WERI-Rb-1 (cell line): ENCODE measurements around the gene FRMPD2.

ENCODE experiments used
- DNase-seq: peaks from one replicate; pipeline ENCODE4 v3.0.0-alpha.2; 2020
- H3K27ac ChIP-seq: fragments of 250-450 bp; sonication (Bioruptor Pico); 2 replicates; pipeline ENCODE4 v1.5.1; 2020; ENCODE audit warnings: mild to moderate bottlenecking, moderate library complexity
- H3K27me3 ChIP-seq: fragments of 250-450 bp; sonication (Bioruptor Pico); 2 replicates; pipeline ENCODE4 v1.5.1; 2021; ENCODE audit warnings: mild to moderate bottlenecking, low read depth, moderate library complexity; ENCODE audit not compliant: insufficient read depth, severe bottlenecking
- H3K36me3 ChIP-seq: fragments of 250-450 bp; sonication (Bioruptor Pico); 2 replicates; pipeline ENCODE4 v1.5.1; 2020; ENCODE audit warnings: mild to moderate bottlenecking, moderate library complexity
- H3K4me3 ChIP-seq: 2 replicates; pipeline ENCODE4 v1.5.1; 2011; ENCODE audit warnings: low read depth, mild to moderate bottlenecking, control low read depth, low read length
- H3K9me3 ChIP-seq: fragments of 250-450 bp; sonication (Bioruptor Pico); 2 replicates; pipeline ENCODE4 v1.5.1; 2021; ENCODE audit warnings: mild to moderate bottlenecking, moderate library complexity; ENCODE audit not compliant: severe bottlenecking
- TF ChIP-seq, protein P1 (sequence below): IDR thresholded peaks from 2 replicates; pipeline ENCODE4 v1.5.1; 2011; ENCODE audit warnings: low read depth, mild to moderate bottlenecking, control low read depth, inconsistent platforms, low read length

The FRMPD2 gene

DNA sequence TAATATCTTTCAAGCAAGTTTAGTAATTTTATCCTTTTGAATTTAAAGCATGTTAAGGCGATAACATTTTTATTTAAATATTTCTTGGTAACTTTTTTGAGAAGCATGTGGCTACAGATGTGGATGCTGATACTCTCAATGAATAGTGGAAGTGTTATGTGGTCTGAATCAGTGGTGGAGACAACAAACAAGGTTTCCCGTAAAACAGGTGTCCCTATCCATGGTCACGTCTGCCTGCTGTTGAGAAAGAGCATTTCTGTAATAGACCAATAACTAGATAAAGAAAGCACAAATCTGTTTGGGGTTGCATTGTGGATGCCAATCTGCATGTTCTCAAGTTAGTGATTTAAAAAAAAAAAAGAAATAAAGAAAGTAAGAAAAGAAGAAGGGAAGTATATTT lies 18.1 kb upstream of the FRMPD2 start:
- H3K9me3 ChIP-seq, result no peaks in the 10 kb centered on the region
- no peak overlapping the region for H3K4me3 ChIP-seq
- no peaks in the 10 kb centered on the region for H3K36me3 ChIP-seq
- DNase-seq, result no peak
- TF ChIP-seq, protein P1, sequence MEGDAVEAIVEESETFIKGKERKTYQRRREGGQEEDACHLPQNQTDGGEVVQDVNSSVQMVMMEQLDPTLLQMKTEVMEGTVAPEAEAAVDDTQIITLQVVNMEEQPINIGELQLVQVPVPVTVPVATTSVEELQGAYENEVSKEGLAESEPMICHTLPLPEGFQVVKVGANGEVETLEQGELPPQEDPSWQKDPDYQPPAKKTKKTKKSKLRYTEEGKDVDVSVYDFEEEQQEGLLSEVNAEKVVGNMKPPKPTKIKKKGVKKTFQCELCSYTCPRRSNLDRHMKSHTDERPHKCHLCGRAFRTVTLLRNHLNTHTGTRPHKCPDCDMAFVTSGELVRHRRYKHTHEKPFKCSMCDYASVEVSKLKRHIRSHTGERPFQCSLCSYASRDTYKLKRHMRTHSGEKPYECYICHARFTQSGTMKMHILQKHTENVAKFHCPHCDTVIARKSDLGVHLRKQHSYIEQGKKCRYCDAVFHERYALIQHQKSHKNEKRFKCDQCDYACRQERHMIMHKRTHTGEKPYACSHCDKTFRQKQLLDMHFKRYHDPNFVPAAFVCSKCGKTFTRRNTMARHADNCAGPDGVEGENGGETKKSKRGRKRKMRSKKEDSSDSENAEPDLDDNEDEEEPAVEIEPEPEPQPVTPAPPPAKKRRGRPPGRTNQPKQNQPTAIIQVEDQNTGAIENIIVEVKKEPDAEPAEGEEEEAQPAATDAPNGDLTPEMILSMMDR, result no peak
- H3K27me3 ChIP-seq, result no peaks in the 10 kb centered on the region
- H3K27ac ChIP-seq, result no peak overlapping the region

DNA sequence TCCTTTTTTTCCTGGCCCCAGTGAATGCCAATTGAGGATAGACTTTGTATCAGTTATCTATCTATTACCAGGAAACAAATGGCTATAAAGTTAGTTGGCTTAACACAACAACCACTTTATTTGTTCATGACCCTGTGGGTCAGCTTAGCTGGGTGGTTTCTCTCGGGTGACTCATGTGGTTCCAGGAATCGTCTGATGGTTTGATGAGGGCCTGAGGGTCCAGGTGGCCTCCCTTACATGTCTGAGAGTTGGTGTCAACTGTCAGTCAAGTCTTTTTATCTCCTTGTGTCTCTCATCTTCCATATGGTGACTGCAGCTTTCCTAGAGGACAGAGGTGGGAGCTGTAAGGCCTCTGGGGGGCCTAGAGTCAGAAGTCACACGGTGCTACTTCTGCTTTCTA lies 16.7 kb upstream of the FRMPD2 start:
- no peak overlapping the region for H3K27ac ChIP-seq
- DNase-seq, result no peak
- TF ChIP-seq, protein P1, result no peak

DNA sequence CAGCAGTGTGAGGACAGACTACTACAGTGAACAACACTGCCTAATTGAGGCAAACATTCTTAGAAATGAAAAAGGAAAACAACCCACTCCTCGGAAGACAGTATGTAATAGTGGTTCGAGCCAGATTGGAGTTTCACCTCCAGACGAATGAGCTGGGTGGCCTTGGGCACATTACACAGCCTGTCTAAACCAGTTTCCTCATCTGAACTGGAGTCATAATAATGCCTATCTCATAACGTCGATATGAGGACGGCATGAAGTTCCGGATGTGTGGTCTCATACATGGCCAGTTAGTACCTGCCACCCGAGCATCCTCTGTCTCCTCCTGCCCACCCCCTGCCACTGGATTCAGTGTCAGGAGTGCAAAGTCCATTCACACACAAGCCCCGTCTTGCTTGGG lies 15.8 kb upstream of the FRMPD2 start:
- TF ChIP-seq, protein P1, result no peak

More for the DNA sequence above, 16.7 kb upstream of the FRMPD2 start:
- Histone ChIP-seq H3K27me3 (no peaks in the 10 kb centered on the region), H3K9me3 (no peaks in the 10 kb centered on the region), H3K4me3 (no peak overlapping the region), H3K36me3 (no peaks in the 10 kb centered on the region)

DNA sequence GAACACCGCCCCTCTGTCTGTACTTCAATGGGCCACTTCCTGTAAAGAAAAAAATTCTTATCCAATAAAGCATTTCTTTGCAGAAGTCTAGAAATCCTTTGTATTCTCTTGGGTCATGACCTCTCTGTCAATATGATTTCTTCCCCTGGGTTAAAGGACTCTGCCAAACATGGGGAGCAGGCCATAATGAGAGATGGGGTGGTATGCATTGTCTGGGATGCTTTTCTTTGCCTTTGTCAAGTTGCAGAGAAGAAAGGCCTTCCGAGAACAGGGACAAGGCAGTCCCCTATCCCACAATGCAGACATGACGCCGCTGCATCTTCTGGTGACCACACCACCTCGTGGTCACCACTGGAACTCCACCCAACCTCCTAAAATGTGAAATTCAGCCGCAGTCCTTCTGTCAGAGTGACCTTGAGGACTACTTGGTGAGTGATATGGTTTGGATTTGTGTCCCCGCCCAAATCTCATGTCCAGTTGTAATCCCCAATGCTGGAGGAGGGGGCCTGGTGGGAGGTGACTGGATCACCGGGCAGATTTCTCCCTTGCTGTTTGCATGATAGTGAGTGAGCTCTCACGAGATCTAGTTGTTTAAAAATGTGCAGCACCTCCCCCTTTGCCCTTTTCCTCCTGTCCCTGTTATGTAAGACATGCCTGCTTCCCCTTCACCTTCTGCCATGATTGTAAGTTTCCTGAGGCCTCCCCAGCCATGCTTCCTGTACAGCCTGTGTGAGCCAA lies 15.2 kb upstream of the FRMPD2 start:
- H3K36me3 ChIP-seq, result no peaks in the 10 kb centered on the region
- peak; percentile 84 for DNase-seq
- no peak overlapping the region for H3K4me3 ChIP-seq
- TF ChIP-seq, protein P1, result peak; percentile 86
- H3K27ac ChIP-seq, result peak overlapping the region; percentile 93
- H3K9me3 ChIP-seq, result no peaks in the 10 kb centered on the region
- no peaks in the 10 kb centered on the region for H3K27me3 ChIP-seq

More for the DNA sequence above, 15.8 kb upstream of the FRMPD2 start:
- Histone ChIP-seq H3K9me3 (no peaks in the 10 kb centered on the region), H3K27me3 (no peaks in the 10 kb centered on the region), H3K36me3 (no peaks in the 10 kb centered on the region), H3K4me3 (no peak overlapping the region), H3K27ac (peak overlapping the region; percentile 93)
- DNase-seq, result no peak

DNA sequence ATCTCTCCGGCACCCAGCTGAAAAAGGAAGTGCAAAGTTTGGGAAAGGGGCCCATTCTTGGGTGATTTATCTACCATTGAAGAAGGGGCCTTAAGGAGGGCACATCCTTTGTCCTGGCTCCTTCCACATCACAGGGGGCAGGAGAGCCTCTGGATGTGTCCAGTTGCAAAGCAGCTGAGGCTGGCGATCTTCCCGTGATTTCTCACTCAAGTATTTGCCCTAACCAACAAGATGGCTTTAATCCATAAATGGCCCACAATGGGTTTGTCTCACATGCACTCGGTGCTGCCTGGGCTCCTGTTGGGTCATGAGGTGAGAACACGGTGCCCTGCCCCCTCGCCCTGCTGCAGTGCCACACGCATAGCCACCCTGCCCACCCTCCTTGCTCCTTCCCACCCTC lies 14.2 kb upstream of the FRMPD2 start:
- no peaks in the 10 kb centered on the region for H3K9me3 ChIP-seq
- peak overlapping the region; percentile 93 for H3K27ac ChIP-seq
- DNase-seq, result no peak
- TF ChIP-seq, protein P1, result no peak
- H3K27me3 ChIP-seq, result no peaks in the 10 kb centered on the region
- no peaks in the 10 kb centered on the region for H3K36me3 ChIP-seq
- H3K4me3 ChIP-seq, result no peak overlapping the region
